Measurements from ENCODE around the gene ATAT1.

GRCh38 chr6:30626484-30627366 is at the start of gene ATAT1:
- TF ChIP-seq CTCF (IDR thresholded peaks at IDR 0.05), result peak; percentile 38 to 66 (median 47)
- TF ChIP-seq POLR2AphosphoS5 (IDR thresholded peaks at IDR 0.05), result peak; percentile 83 to 85
- TF ChIP-seq EP300 (IDR thresholded peaks at IDR 0.05), result peak; percentile 70
- TF ChIP-seq POLR2A (IDR thresholded peaks at IDR 0.05; ENCODE audit: low read depth), result no peak
